DMS 273 (cell line): ENCODE data around the gene ACTN3.
"Not testable (repeated sequence)": the region's sequence is repeated elsewhere in the genome, so short reads cannot be mapped to it uniquely, and the experiment has no call there.

Source experiments
- DNase-seq: peaks from one replicate; lab custom pipeline; 2025; ENCODE audit not compliant: unreplicated experiment; lab: John Stamatoyannopoulos, UW

ACTN3 gene

DNA sequence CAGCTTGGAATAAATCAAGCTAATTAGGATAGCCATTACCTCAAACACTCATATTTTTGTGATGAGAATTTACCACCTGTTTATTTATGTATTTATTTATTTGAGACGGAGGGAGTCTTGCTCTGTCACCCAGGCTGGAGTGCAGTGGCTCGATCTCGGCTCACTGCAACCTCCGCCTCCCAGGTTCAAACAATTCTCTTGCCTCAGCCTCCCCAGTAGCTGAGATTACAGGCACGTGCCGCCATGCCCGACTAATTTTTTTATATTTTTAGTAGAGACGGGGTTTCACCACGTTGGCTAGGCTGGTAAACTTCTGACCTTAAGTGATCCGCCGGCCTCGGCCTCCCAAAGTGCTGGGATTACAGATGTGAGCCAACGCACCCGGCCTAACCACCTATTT, 1.8 kb upstream of the ACTN3 start:
- DNase-seq: not testable (repeated sequence)

DNA sequence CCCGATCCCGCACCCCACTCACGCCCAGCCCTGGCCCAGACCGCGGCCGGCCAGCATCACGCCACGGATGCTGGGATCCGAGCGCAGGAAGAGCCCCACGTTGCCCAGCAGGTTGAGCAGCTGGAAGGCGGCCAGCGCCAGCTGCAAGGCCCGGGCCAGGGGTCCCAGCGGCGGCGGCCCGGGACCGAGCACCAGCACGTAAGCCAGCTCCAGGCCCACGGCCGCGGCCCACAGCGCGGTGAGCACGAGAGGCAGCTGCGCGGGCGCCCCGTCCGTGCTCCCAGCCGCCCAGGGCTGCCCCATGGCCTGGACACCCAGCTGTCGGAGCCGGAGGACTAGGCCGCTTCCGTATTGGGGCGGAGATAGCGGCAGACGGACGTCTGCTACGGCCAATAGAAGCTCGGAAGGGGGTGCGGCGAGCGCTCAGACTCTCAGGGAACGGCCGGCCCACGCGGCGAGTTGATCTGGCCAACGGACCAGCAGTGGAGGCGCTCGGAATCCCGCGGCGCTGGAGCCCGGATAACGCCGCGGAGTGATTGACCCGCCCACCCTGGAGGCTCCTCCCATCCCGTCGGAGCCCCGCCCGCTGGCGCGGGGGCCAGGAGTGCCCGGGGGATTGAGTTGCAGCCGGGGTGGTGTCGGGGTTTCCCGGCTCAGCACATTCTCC, 869 bp upstream of the ACTN3 start, which contains the start of gene ZDHHC24:
ZDHHC24 (minus strand) TSS at position 348 of the 667 bp plus-strand sequence; CDS start at position 303, 45 bp downstream.
- peak; percentile 97 for DNase-seq

DNA sequence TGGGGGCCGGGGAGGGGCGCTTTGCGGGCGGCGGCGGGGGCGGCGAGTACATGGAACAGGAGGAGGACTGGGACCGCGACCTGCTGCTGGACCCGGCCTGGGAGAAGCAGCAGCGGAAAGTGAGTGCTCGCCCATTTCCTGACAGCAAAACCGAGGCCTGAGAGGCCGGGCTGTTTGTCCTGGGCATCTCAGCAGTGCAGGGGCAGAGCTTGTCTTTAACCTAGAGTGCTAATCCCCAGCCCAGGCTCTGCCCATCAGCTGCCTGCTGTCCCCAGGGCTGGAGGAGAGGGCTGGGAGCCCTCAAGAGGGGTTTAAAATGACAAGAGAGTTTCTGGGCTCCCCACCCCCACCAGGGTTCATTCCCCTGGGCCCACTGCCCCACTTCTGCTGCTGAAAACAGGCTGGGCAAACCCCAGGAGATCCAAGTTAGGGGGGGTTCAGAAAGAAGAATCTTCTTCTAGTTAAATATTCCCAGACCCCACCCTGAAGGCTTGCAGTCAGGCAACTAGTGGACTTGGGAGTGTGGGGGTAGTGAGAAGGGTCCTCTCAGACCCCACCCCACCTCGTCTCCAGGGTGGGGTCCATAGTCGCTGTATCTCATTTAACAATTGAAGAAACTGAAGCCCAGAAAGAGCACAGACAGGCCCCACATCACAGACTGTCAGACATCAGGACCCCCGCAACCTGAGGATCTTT, 411 bp downstream of the ACTN3 start:
- DNase-seq: peak; percentile 39

DNA sequence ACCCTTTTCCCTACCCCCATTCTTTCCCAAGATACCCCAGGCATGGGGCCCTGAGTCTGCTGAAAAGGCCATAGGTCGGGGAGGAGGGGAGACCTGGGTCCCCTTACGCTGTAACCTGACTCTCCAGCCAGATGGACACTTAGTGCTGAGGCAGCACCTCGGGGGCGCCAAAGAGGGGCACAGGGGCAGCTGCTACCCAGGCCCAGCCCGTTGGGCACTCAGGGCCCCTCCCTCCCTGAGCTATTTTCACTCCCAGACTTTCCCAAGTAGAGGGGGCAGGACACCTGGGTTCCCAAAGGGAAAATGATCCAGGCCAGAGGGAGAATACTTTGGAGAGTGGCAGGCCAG, 933 bp downstream of the ACTN3 start:
- DNase-seq: peak; percentile 52

DNA sequence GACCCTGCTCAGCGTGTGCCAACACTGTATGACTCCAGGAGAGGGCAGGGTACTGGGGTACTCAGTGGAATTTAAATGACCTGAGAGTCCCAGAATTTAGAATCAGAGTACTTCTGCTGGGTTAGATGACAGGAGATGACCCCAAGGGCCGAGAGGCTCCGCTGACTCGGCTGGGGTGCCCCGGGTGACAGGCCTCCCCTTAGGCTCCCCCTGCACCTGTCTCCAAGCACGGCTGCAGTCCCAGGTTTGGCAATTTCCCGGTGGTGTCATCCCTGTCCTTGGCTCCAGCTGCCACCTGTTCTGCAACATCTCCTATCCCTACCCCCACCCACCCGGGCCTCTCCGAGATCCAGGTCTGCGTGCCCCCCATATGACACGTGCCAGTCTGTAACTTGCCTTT, 1.3 kb downstream of the ACTN3 start:
- DNase-seq: peak; percentile 33

DNA sequence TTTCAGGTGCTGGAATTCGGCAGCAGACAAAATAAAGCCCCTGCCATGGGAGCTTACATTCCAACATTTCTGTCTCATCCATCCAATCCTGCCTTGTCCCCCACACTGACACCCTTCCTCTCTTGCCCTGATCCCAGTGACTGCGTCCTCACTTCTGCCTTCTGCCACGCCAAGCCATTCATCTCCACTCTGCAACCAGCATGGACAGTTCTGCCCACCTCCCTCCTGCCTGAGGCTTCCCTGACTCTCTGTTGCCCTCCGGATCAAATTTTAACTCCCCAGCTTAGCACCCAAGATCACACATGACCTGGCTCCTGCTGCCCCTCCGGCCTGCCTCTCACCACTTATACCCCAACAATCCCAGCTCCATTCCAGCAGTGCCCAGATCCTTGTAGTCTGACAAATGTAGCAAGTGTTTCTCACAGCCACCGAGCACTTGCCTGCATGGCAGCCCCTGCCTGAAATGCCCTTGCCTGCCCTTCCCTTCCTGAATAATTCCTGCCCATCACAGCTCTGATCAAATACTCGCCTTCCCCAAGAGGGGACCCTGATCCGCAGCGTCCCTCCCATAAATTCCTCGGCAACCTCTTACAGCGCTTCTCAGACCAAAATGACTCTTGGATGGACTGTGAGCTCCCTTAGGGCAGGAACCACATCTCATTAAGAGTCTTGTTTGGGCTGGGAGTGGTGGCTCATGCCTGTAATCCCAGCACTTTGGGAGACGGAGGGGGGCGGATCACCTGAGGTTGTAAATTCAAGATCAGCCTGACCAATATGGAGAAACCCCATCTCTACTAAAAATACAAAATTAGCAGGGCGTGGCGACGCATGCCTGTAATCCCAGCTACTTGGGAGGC, 2.3 kb downstream of the ACTN3 start:
- no peak for DNase-seq

DNA sequence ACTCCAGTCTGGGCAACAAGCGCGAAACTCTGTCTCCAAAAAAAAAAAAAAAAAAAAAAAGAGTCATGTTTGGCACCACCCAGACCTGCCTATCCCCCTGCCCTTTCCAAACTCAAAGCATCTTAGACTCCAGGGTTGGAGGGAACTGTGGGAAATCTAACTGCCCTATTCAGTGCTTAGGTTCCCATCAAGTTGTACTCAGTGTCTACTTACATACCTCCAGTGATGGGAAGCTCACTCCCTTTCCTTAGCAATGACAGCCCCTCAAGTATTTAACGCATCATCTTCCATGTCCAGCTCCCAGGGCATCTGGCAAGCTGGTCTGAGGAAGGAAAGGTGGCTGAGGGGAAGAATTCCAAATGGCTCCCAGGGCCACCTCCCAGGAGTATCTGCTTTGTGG, 3.0 kb downstream of the ACTN3 start:
- no peak for DNase-seq

DNA sequence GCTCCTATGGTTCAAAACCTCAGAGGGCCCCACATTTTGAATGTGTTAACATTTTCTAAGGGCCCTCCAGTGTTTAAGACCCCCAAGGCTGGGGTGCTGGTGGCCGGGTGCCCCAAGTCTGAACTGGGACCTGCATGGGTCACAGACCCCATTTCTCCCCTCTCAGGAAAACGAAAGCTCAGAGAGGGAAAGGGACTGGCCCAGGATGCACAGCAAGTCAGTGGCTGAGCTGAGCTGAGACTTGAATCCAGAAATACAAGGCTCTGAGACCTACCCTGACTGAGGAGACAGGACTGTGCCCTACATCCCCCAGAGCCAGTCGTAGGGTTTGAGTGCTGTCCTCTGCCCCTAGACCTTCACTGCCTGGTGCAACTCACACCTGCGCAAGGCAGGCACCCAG, 4.2 kb downstream of the ACTN3 start:
- no peak for DNase-seq

DNA sequence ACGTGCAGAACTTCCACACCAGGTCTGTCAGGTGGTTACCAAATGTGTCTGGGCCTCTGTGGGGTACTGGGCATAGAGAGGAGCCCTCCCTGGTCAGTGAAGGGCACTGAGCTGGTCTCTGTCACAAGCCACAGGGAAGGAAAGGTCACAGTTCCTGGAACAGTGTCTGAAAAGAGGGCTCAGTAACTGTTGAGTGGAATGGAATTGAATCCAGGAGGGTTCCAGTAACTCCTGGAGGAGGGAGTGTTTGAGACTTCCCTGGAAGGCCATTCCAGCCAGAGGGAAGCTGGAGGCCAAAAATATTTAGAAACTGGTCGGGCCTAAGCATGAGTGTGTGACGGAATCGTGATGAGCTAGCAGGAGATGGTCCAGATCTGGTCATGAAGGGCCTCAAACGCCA, 7.9 kb downstream of the ACTN3 start:
- DNase-seq: no peak

DNA sequence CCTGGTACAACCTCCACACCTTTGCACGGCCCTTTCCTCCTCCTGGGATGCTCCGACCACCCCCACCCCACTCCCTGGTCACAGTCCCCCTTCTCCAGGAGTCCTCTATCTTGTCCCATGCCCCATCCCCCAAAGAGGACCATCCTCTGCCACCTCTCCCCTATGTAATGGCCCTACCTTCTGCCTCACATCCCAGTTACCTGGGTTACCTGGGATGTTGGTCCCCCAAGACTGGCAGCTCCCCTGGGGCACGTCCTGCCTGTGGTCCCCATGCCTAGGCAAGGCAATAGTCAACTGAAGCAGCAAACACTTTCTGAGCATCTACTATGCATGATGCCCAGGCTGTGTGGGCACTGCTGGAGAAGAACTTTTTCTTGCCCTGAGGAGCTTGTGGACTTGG, 8.7 kb downstream of the ACTN3 start:
- no peak for DNase-seq

DNA sequence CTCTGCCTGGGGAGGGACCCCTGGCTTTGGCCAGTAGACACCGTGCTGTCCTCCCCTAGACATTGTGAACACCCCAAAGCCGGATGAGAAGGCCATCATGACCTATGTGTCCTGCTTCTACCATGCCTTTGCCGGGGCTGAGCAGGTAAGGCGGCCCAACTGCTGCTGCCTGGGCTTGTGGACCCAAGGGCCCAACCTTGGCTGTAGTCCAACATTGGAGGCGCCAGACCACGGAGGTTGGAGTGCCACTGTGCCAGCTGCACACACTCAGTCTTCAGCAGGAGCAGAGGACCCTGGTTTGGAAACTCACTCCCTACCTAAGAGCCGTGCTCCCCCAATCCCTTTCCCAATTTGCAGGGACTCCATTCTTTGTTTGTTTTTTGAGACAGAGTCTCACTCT, 9.4 kb downstream of the ACTN3 start:
- DNase-seq: no peak

DNA sequence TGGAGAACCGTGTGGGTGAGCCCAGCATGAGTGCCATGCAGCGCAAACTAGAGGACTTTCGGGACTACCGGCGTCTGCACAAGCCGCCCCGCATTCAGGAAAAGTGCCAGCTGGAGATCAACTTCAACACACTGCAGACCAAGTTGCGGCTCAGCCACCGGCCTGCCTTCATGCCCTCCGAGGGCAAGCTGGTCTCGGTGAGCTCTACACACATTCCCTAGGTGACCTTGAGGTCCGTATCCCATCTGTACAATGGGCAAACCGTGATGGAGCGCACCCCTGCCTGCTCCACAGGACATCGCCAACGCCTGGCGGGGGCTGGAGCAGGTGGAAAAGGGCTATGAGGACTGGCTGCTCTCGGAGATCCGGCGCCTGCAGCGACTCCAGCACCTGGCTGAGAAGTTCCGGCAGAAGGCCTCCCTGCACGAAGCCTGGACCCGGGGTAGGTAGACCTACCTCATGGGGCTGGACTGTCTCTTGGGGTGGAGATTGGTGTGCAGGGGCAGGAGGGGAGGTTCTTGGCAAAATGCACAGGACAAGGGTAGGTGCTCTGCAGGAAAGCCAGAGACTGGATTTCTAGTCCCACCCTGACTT, 11.1 kb downstream of the ACTN3 start:
- DNase-seq: peak; percentile 64

DNA sequence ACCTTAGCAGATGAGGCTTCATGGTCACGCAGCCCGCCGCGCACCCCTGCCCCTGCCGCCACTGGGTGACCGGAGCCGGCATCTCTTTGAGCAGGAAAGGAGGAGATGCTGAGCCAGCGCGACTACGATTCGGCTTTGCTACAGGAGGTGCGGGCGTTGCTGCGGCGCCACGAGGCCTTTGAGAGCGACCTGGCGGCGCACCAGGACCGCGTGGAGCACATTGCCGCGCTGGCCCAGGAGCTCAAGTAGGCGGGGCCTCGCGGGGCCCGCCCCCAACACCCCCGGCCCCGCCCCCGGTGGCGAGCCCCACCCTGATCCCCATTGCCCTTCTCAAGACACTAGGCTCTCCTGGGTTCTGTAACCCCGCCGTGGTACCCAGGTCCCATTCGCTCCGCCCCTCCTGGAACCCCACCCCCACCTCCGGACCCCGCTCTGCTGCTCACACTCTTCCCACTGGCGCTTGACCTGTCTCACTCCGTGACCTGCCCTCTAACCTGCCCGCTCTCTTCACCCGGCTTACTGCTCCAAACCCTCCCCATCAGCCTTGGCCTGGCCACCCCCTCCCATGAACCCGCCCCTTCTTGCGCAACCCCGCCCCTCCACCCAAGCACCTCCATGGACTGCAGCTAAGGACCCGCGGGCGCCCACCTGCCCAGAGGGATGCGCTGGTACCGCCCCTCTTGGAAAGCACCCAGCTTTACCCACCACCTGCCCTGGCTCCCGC, 12.6 kb downstream of the ACTN3 start:
- DNase-seq: no peak

DNA sequence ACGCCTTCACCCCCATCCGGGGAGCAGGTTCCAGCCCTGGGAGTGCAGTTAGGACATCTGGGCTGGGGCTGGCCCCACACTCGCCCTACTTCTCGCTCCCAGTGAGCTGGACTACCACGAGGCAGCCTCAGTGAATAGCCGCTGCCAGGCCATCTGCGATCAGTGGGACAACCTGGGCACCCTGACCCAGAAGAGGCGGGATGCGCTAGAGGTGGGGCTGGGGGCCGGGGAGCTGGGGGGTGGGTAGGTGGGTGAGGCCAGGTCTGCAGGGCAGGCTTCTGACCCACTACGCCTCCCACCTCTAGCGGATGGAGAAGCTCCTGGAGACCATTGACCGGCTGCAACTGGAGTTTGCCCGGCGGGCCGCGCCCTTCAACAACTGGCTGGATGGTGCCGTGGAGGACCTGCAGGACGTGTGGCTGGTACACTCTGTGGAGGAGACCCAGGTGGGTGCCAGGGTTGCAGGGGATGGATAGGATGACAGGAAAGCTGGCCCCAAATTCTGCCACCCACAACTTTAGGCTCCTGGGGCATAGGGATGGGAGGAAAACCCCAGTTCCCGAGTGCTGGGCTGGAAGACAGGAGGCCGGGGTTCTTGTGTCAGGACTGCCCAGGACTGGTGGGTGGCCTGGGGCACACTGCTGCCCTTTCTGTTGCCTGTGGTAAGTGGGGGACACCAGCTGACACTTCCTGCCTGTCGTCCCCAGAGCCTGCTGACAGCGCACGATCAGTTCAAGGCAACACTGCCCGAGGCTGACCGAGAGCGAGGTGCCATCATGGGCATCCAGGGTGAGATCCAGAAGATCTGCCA, 13.4 kb downstream of the ACTN3 start:
- no peak for DNase-seq

DNA sequence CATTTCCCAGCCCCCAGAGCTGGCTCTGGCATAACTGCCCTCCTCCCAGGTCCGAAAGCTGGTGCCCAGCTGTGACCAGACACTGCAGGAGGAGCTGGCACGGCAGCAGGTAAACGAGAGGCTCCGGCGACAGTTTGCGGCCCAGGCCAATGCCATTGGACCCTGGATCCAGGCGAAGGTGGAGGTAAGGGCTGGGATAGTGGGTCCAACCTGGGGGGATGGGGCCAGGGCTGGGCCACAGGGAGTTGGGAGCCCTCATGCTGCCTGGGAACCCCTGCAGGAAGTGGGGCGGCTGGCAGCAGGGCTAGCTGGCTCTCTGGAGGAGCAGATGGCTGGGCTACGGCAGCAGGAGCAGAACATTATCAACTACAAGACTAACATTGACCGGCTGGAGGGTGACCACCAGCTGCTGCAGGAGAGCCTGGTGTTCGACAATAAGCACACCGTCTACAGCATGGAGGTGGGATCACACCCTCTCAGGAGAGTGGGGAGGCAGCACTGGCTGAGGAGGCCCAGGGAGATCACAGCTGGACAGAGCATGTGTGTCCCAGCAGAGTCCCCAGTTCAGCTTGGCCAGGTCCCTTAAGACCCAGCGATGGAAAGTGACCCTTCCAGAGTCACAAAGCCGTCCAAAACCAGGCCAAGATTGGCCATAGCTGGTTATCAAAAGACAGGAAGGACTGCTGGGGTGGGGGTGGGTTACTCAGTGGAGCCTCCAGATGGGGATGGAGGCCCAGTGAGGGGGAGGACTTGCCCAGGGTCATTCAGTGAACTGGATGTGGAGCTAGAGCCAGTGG, 14.7 kb downstream of the ACTN3 start:
- DNase-seq: peak; percentile 78

DNA sequence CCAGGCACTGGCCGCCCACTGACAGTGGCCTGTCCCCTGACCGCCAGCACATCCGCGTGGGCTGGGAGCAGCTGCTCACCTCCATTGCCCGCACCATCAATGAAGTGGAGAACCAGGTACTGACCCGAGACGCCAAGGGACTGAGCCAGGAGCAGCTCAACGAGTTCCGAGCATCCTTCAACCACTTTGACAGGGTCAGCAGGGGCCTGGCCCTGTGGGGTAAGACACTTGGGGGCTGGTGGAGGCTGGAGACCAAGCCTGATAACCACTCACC, 15.2 kb downstream of the ACTN3 start:
- no peak for DNase-seq

DNA sequence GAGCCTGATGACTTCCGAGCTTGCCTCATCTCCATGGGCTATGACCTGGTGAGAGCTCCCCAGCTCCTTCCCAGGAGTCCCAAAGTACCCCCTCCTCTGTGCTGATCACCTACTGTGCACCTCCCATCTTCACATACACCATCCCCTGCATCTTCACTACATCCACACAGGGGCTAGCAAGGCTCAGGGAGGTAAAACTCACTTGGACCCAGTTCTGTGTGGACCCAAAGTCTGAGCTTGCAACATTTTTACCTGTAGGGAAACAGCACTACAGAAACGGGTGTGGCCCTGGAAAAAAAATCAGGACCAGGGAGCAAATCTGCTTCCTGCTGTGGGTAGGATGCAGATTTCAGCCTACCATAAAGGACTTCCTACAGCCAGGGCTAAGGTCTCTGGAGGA, 15.6 kb downstream of the ACTN3 start:
- no peak for DNase-seq

DNA sequence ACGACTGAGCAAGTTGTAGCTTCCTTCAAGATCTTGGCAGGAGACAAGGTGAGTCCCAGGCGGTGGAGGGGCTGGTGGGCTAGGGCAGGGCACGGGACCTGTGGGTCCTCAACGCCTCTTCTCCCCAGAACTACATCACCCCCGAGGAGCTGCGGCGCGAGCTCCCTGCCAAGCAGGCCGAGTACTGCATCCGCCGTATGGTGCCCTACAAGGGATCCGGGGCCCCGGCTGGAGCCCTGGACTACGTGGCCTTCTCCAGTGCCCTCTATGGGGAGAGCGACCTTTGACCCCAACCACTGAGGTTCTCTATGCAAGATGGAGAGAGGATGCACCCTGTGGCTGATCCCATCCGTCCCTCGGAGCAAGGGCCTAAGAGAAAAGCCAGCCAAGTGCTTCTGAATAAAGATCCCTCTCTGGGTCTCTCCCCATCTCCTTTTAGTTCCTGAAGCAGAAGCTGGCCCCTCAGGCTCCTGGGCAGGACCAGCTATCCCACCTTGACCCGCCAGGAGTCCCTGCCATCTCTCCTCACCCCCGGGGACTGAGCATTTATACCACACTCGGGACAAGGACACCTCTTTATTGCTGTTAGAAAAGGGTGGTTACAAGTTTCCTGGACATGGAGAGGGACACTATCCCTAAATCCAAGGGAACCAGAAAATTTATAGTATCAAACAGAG, 16.3 kb downstream of the ACTN3 start:
- DNase-seq: no peak

DNA sequence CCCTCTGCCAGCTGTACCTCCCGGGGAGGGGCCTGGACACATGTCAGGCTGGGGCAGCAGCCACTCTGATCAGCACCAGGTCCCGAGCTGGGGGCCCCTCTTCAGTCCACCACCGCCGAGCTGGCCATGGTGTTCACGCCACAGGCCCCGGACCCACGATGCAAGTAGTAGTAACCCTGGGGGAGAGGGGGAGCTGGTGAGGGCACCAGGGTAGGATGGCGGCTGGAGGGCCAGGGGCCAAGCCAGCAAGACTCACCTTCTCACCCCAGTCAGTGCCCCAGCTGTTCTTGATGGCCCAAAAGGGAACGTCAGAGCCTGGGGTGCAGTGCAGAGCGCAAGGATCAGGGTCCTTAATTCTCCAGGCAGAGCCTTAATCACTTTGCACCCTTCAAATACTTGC, 17.1 kb downstream of the ACTN3 start:
- DNase-seq: no peak
